ENCODE data around the gene HSF2BP.

GRCh38 chr21:43581453-43581852 is 77.8 kb downstream of the HSF2BP start:
- no peak for TF ChIP-seq CTCF (IDR thresholded peaks at IDR 0.05)
- TF ChIP-seq POLR2A (IDR thresholded peaks at IDR 0.05): no peak
